GM21737 (cell line): ENCODE results near the gene CENPU.
"Not testable (repeated sequence)": the region's sequence is repeated elsewhere in the genome, so short reads cannot be mapped to it uniquely, and the experiment has no call there.

Source experiments
- ATAC-seq: cut with Tn5 transposase; IDR thresholded peaks from one replicate; pipeline ENCODE4 v1.9.1; 2021; ENCODE audit warnings: mild to moderate bottlenecking, moderate library complexity; ENCODE audit not compliant: unreplicated experiment

Gene CENPU

DNA sequence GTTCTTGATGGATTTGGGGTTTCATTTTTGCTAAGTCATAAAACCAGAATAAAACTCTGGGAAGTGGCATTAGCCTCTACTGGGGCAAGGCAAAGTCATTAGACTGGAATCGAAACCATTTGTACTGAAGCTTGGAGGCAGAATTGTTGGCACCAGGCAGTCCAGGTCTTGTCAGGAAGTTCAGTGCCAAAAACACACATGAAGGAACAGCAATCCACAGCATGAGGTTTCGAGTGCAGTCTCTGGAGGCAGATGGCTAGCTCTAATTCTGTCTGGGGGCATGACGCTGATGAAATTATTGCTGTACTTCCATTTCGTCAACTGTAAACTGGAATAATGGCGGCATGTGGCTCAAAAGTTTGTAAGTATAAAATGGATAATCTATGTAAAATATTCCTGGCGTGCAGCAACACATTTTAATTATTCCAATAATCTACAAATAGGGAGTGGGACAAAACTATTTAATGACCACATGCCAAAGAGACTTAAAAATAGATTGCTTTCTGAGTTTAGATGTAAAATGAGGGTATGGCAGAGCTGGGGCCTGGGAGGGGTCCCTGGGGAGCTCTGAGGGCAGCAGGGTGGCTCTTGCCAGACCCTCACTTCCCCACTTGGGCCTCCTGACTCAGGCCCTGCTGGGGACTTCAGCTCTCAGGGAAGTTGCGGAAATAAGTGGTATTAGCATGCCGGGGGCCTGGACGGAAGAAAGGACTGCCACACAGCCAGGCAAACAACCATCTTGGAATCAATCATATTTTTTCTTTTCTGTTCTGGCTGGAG is 18.8 kb upstream of the CENPU start:
- no peak for ATAC-seq

GRCh38 chr4:184751585-184751956 is 17.7 kb upstream of the CENPU start:
- no peak for ATAC-seq

DNA sequence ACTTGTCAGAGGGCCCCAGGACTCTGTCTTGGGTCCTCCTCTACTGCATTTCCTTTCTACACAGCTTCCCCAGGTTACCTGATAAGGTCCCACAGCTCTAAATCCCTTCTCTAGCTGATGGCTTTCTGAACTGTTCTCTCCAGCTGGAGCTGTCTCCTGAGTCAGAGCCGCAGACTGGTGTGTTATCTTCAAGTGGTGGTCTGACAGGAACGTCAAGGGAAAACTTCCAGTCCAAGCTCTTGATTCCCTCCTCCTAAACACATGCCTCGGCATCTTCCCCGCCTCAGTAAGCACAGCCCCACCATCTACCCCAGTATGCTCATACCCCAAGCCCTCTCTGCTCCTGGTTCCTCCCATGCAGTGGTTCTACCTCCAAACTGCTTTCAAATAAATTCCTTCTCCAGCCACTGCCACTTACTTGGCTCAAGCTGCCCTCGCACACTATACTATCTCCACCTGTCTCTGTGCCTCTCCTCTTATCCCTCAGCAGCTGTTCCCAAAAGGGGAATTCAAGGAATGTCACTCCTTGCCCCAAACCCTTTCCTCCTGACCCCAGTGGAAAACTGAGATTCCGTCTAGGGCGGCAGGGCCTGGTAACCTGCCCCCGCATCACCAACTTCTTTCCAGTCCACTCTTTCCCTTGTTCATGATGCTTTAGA is 17.2 kb upstream of the CENPU start:
- ATAC-seq = no peak

GRCh38 chr4:184748251-184748652 is 14.4 kb upstream of the CENPU start:
- ATAC-seq = no peak

- ATAC-seq = no peak
Observed at GRCh38 chr4:184747034-184747830, 13.3 kb upstream of the CENPU start.

GRCh38 chr4:184745831-184746795 is 12.2 kb upstream of the CENPU start:
- no peak for ATAC-seq

- no peak for ATAC-seq
Observed at GRCh38 chr4:184744236-184744635, 10.3 kb upstream of the CENPU start.

- ATAC-seq = no peak
Observed at GRCh38 chr4:184743650-184744049, 9.8 kb upstream of the CENPU start.

GRCh38 chr4:184741651-184742050 is 7.8 kb upstream of the CENPU start:
- ATAC-seq = not testable (repeated sequence)

- no peak for ATAC-seq
Observed at GRCh38 chr4:184740980-184741391, 7.1 kb upstream of the CENPU start.

GRCh38 chr4:184739575-184739974 is 5.7 kb upstream of the CENPU start:
- ATAC-seq = not testable (repeated sequence)

DNA sequence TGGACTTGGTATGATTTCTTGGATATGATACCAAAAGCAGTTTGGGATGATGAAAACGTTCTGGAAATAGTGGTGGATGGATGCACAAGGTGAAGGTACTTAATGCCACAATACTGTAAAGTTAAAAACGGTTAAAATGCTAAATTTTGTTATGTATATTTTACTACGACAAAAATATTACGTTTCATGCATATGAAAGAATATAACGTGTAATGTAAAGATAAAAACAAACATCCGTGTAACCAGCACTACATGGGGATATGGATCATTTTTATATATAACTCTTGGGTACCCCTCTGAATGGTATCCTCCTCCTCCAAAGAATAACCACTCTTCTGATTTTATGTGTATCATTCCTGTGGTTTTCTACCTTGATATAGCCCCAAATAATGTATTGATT is 862 bp upstream of the CENPU start:
- ATAC-seq = no peak

DNA sequence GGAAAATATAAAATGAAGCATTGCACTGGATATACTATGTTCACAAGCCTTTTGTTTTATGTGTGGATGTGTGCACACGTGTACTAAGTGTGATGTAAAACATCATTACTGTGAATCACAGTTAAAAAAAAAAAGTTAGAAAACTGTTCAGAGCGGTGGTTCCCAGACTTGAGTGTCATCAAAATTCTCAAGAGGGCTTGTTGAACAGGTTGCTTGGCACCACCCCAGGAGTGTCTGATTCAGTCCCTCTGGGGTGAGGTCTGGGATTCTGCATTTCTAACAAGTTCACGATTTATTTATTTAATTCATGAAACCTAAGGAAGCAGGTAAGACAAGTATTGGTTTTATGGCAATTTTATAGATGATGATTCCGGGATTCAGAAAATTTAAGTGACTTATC is 1.8 kb downstream of the CENPU start:
- no peak for ATAC-seq

DNA sequence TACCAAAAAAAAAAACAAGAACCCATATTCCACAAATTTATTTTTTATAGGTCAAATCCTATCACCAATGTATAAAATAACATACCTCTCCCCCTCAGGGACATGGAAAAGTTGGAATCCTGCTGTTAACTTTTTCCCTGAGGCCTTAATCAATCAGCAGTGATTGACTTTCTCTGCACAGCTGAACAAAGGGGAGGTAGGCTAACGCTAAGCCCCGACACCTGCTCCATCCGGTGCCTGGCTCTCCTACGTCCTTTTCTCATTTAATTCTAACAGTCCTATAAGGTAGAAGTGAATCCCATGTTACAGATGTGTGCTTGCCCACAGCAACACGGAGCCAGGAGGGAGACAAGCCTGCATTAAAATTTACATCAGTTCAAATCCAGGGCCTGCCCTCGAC is 2.8 kb downstream of the CENPU start:
- ATAC-seq = no peak

DNA sequence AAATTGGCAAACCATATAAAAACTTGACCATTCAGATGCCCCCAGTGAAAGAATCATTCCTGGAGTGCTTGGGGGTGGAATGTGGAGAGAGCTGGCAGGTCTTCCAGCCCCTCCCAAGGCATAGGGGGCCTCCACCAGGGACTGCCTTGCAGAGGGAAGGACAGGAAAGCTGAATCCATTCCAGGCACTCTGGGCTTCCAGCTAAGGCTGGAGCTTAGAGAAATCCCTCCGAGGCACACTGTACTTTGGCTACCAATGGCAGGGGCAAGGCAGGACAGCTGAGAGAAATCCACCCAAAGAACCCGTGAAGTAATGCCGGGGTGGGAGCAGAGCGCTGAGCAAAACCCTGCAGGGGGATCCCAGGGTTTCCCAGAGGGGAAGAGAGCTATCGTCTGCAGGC is 4.0 kb downstream of the CENPU start:
- no peak for ATAC-seq

GRCh38 chr4:184728858-184729257 is 5.0 kb downstream of the CENPU start:
- no peak for ATAC-seq

DNA sequence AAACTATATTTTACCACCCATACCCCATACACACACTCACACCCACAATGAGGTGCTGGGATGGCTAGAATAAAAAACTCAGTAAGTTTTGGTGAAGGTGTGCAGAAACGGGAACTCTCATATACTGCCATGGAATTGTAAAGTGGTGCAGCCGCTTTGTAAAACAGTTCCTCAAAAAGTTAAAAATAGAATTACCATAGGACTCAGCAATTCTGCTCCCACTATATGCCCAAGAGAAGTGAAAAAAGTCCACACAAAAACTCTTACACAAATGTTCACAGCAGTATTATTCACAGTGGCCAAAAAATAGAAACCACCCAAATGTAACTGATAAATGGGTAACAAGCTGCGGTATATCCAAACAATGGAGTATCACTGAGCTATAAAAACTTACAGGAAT is 6.5 kb downstream of the CENPU start:
- ATAC-seq = no peak

DNA sequence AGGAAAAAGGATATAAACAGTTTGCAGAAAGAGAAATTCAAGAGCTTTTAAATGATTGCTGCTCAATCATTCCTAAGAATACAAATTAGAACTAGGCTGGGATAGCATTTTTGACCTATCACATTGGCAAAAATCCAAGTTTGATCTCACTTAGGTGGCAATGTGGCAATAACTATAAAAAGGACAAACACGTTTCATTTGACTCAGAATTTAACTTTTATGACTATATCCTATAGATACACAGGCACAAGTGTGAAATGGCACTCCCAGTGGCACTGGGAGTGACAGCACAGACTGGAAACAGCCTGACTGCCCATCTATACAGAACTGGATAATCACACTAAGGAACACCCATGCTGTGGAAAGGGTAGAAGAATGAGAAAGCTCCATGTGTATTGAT is 11.1 kb downstream of the CENPU start:
- no peak for ATAC-seq

DNA sequence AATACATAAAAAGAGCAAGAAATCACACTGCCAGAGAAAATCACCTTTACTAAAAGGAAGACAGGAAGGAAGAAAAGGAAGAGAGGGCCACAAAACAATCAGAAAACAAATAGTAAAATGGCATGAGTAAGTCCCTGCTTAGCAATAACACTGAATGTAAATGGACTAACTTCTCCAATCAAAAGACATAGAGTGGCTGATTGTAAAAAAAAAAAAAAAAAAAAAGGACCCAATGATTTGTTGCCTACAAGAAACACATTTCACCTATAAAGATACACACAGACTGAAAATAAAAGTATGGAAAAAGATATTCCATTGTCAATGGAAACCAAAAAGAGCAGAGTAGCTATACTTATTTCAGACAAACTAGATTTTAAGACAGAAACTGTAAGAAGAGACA is 12.6 kb downstream of the CENPU start:
- ATAC-seq = no peak

DNA sequence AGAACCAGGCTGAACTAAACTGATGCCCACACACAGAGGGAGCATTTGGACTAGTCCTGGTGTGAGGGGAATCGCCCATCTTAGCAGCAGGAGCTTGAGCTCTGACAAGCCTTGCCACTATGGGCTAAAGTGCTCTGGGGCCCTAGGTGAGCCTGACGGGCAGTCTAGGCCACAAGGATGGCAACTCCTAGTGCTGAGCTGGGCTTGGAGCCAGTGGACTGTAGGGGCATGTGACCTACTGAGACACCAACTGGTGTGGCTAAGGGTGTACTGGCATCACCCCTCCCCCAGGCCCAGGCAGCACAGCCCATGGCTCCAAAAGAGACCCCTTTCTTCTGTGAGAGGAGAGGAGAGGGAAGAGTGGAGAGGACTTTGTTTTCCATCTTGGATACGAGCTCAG is 14.5 kb downstream of the CENPU start:
- ATAC-seq = no peak

DNA sequence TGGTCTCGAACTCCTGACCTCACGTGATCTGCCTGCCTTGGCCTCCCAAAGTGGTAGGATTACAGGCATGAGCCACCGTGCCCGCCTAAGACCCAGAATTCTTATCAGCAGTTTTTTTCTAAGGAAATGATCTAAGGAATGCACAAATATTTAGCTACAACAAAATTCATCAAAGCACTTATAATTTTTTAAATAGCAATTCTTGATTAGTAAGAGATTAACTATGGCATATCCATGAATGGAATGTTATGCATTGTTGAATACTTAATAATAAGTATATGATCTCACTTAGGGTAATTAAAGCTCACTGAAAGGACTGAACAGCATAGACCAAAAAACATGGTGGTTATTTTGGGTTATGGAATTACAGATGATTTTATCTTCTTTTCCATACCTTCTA is 18.4 kb downstream of the CENPU start:
- no peak for ATAC-seq
